ENCODE measurements around the gene RNF7. TPM values are rescaled to one million over a fixed set of nuclear protein-coding genes. Genes with fewer than 3 reads are reported as not detected.
A peak's percentile ranks its signal among the peaks of the same experiment; 100 is the strongest.
"Not testable (repeated sequence)": the region's sequence is repeated elsewhere in the genome, so short reads cannot be mapped to it uniquely, and the experiment has no call there.

Gene RNF7
- polyA plus RNA-seq, 3 donors = 92.2 to 206 (median 187) TPM

DNA sequence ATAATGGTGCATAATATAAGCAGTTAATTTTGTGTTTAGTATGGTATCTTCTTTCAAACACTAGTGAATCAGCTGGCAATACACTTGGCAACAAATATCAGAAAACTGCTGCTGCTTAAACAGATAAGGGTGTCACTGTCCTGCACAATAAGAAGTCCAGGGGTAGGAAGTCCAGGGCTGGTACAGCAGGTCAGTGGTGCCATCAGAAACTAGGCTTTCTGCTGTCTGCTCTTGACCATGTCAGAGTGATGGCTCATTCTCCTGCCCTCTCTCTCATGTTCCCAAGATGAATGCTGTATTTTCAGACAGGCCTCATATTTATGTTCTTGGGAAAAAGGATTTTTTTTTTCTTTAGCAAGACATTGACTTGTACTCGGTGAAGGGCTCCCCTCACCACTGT lies 15.9 kb downstream of the RNF7 start:
- no peaks in the 10 kb centered on the region for H4K20me1 ChIP-seq (ENCODE audit: insufficient read depth, low read length)
- H3K9me3 Mint-ChIP-seq = peaks cover 0 to 1% (median 0%) of the 10 kb centered on the region in 7 donors
- no peaks in the 10 kb centered on the region for H3K27me3 ChIP-seq (ENCODE audit: control insufficient read depth in 2 of 2, insufficient read depth in 2 of 2, low read length in 2 of 2)
- no peaks in the 10 kb centered on the region for H3K79me2 ChIP-seq (ENCODE audit: insufficient read depth, low read length)
- DNase-seq = no peak
- no peak overlapping the region for H3K9ac ChIP-seq (ENCODE audit: insufficient read depth, low read length, poor library complexity, severe bottlenecking)
- H3K4me3 ChIP-seq (replicated peaks in 1 of 3; ENCODE audit: low read depth in 2 of 3, low read length in 3 of 3) = no peak overlapping the region
- H3K36me3 Mint-ChIP-seq = peaks cover 12 to 34% of the 10 kb centered on the region in 2 donors
- no peak overlapping the region for H2AFZ ChIP-seq (ENCODE audit: insufficient read depth, low read depth, low read length, poor library complexity, severe bottlenecking)
- peak overlapping the region in 1 of 7 donors; percentile 42 for H3K27ac Mint-ChIP-seq
- no peak overlapping the region for H3K27ac ChIP-seq (ENCODE audit: low read depth in 1 of 2, low read length in 2 of 2)
- TF ChIP-seq, protein P1, sequence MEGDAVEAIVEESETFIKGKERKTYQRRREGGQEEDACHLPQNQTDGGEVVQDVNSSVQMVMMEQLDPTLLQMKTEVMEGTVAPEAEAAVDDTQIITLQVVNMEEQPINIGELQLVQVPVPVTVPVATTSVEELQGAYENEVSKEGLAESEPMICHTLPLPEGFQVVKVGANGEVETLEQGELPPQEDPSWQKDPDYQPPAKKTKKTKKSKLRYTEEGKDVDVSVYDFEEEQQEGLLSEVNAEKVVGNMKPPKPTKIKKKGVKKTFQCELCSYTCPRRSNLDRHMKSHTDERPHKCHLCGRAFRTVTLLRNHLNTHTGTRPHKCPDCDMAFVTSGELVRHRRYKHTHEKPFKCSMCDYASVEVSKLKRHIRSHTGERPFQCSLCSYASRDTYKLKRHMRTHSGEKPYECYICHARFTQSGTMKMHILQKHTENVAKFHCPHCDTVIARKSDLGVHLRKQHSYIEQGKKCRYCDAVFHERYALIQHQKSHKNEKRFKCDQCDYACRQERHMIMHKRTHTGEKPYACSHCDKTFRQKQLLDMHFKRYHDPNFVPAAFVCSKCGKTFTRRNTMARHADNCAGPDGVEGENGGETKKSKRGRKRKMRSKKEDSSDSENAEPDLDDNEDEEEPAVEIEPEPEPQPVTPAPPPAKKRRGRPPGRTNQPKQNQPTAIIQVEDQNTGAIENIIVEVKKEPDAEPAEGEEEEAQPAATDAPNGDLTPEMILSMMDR (IDR thresholded peaks at IDR 0.05) = no peak
- no peaks in the 10 kb centered on the region for H3K4me1 Mint-ChIP-seq
- H3K36me3 ChIP-seq (replicated peaks in 1 of 2; ENCODE audit: control insufficient read depth in 1 of 2, insufficient read depth in 2 of 2, low read length in 2 of 2) = peaks cover 3 to 29% of the 10 kb centered on the region in 2 donors
- no peaks in the 10 kb centered on the region for H3K4me1 ChIP-seq (ENCODE audit: control insufficient read depth in 1 of 2, insufficient read depth in 2 of 2, low read length in 2 of 2)
- H3K27me3 Mint-ChIP-seq (ENCODE audit: low read depth in 3 of 3) = no peaks in the 10 kb centered on the region
- no peaks in the 10 kb centered on the region for H3K9me3 ChIP-seq (replicated peaks in 1 of 2; ENCODE audit: control insufficient read depth in 1 of 2, insufficient read depth in 1 of 2, low read length in 2 of 2)
- no peak overlapping the region for H3K4me3 Mint-ChIP-seq
- no CpG with 5 or more reads among the region's 1 CpG for WGBS (ENCODE audit: insufficient coverage)
- intact Hi-C loops (cut with micrococcal nuclease) = no loop called here
- no peak overlapping the region for H3K4me2 ChIP-seq (replicated peaks; ENCODE audit: extremely low read depth, low read length, poor library complexity, severe bottlenecking)

GRCh38 chr3:141762552-141762951 lies 24.5 kb downstream of the RNF7 start:
- not testable (repeated sequence) for H2AFZ ChIP-seq (ENCODE audit: insufficient read depth, low read depth, low read length, poor library complexity, severe bottlenecking); H3K9me3 Mint-ChIP-seq
- no CpG with 5 or more reads among the region's 19 CpGs for WGBS (ENCODE audit: insufficient coverage)

More at GRCh38 chr3:141762552-141762951, 24.5 kb downstream of the RNF7 start:
- intact Hi-C loops (cut with micrococcal nuclease); H3K4me1 ChIP-seq (ENCODE audit: control insufficient read depth in 1 of 2, insufficient read depth in 2 of 2, low read length in 2 of 2); H3K4me2 ChIP-seq (replicated peaks; ENCODE audit: extremely low read depth, low read length, poor library complexity, severe bottlenecking); H3K9me3 ChIP-seq (replicated peaks in 1 of 2; ENCODE audit: control insufficient read depth in 1 of 2, insufficient read depth in 1 of 2, low read length in 2 of 2); H3K27me3 ChIP-seq (ENCODE audit: control insufficient read depth in 2 of 2, insufficient read depth in 2 of 2, low read length in 2 of 2); H4K20me1 ChIP-seq (ENCODE audit: insufficient read depth, low read length); DNase-seq; H3K4me3 Mint-ChIP-seq; H3K9ac ChIP-seq (ENCODE audit: insufficient read depth, low read length, poor library complexity, severe bottlenecking); H3K79me2 ChIP-seq (ENCODE audit: insufficient read depth, low read length); H3K27ac ChIP-seq (ENCODE audit: low read depth in 1 of 2, low read length in 2 of 2); H3K36me3 ChIP-seq (replicated peaks in 1 of 2; ENCODE audit: control insufficient read depth in 1 of 2, insufficient read depth in 2 of 2, low read length in 2 of 2); H3K4me3 ChIP-seq (replicated peaks in 1 of 3; ENCODE audit: low read depth in 2 of 3, low read length in 3 of 3); H3K36me3 Mint-ChIP-seq; H3K27ac Mint-ChIP-seq; H3K4me1 Mint-ChIP-seq; H3K27me3 Mint-ChIP-seq (ENCODE audit: low read depth in 3 of 3): not testable (repeated sequence)

Data from CD14-positive monocyte (primary cell).